GM23338 (cell line): ENCODE data around the gene RNF128. TPM values are rescaled to one million over a fixed set of nuclear protein-coding genes. Genes with fewer than 3 reads are reported as not detected.

ENCODE experiments used
- ATAC-seq: fragments of 200-7000 bp; cut with Tn5 transposase; 3 replicates; pipeline ENCODE4 v1.9.1; 2020
- DNase-seq: peaks from one replicate; pipeline ENCODE4 v3.0.0-alpha.2; 2015; ENCODE audit warnings: low spot score
- H2AFZ ChIP-seq: fragments of 200-600 bp; sonication (generic); 2 replicates; pipeline ENCODE4 v1.8.0; 2016; ENCODE audit warnings: antibody characterized with exemption, mild to moderate bottlenecking, moderate library complexity
- H3F3A ChIP-seq: fragments of 200-600 bp; sonication (generic); replicated peaks from 2 replicates; pipeline ENCODE4 v1.8.0; 2017; ENCODE audit warnings: antibody characterized with exemption, mixed run types, low read depth
- H3K27ac ChIP-seq: fragments of 200-600 bp; sonication (generic); 2 replicates; pipeline ENCODE4 v1.6.1; 2016; ENCODE audit warnings: low read depth
- H3K27me3 ChIP-seq: fragments of 200-600 bp; sonication (generic); 2 replicates; pipeline ENCODE4 v1.8.0; 2016; ENCODE audit warnings: mild to moderate bottlenecking, mixed run types, moderate library complexity; ENCODE audit not compliant: insufficient read depth
- H3K36me3 ChIP-seq: fragments of 200-600 bp; sonication (generic); 2 replicates; pipeline ENCODE4 v1.8.0; 2016; ENCODE audit warnings: mild to moderate bottlenecking; ENCODE audit not compliant: insufficient read depth
- H3K4me1 ChIP-seq: fragments of 200-600 bp; sonication (generic); 2 replicates; pipeline ENCODE4 v1.8.0; 2016; ENCODE audit warnings: mild to moderate bottlenecking, moderate library complexity; ENCODE audit not compliant: insufficient read depth
- H3K4me2 ChIP-seq: fragments of 200-600 bp; sonication (generic); 2 replicates; pipeline ENCODE4 v1.7.1; 2017; ENCODE audit warnings: mixed run types
- H3K4me3 ChIP-seq: fragments of 200-600 bp; sonication (generic); 2 replicates; pipeline ENCODE4 v1.6.1; 2016; ENCODE audit warnings: mixed run types
- H3K79me2 ChIP-seq: fragments of 200-600 bp; sonication (generic); replicated peaks from 2 replicates; pipeline ENCODE4 v1.8.0; 2017; ENCODE audit warnings: mild to moderate bottlenecking; ENCODE audit not compliant: insufficient read depth
- H3K9me2 ChIP-seq: fragments of 200-600 bp; sonication (generic); 2 replicates; pipeline ENCODE4 v1.8.0; 2017; ENCODE audit not compliant: insufficient read depth
- H4K20me1 ChIP-seq: fragments of 200-600 bp; sonication (generic); replicated peaks from 2 replicates; pipeline ENCODE4 v1.8.0; 2017; ENCODE audit warnings: mild to moderate bottlenecking; ENCODE audit not compliant: insufficient read depth
- H3K27ac Mint-ChIP-seq: 2 replicates; pipeline ENCODE4 v1.8.0; 2020; ENCODE audit warnings: inconsistent platforms, mild to moderate bottlenecking, moderate library complexity, mixed read lengths
- H3K27me3 Mint-ChIP-seq: 3 replicates; pipeline ENCODE4 v1.8.0; 2022; ENCODE audit warnings: low read depth, mild to moderate bottlenecking, moderate library complexity, mixed read lengths, inconsistent platforms; ENCODE audit not compliant: insufficient read depth, poor library complexity
- H3K36me3 Mint-ChIP-seq: 3 replicates; pipeline ENCODE4 v1.8.0; 2021; ENCODE audit warnings: low read depth, mild to moderate bottlenecking, inconsistent platforms, moderate library complexity, mixed read lengths
- H3K4me1 Mint-ChIP-seq: 3 replicates; pipeline ENCODE4 v1.8.0; 2020; ENCODE audit warnings: mild to moderate bottlenecking, inconsistent platforms, mixed read lengths
- H3K4me3 Mint-ChIP-seq: 3 replicates; pipeline ENCODE4 v1.8.0; 2021; ENCODE audit warnings: moderate library complexity, mild to moderate bottlenecking, inconsistent platforms, mixed read lengths
- H3K9me3 Mint-ChIP-seq: 3 replicates; pipeline ENCODE4 v1.8.0; 2020; ENCODE audit warnings: moderate library complexity, mild to moderate bottlenecking, inconsistent platforms, mixed read lengths
- CTCF ChIP-seq, 2 experiments: fragments of 200-600 bp in 1 of 2; sonication (generic) in 1 of 2; conservative IDR thresholded peaks; 2 replicates each; pipeline versions ENCODE4 v1.5.1 to v1.6.1; 2016 to 2017; ENCODE audit warnings: antibody characterized with exemption in 2 of 2, low read depth in 2 of 2, mild to moderate bottlenecking in 2 of 2, moderate library complexity in 1 of 2
- ETS1 ChIP-seq: IDR thresholded peaks from 2 replicates; pipeline ENCODE4 v1.6.1; 2016; ENCODE audit warnings: antibody characterized with exemption
- EZH2phosphoT487 ChIP-seq: fragments of 200-600 bp; sonication (generic); IDR thresholded peaks from one replicate; pipeline ENCODE4 v1.8.1; 2018; ENCODE audit warnings: antibody characterized with exemption; ENCODE audit not compliant: unreplicated experiment
- NANOG ChIP-seq: IDR thresholded peaks from 2 replicates; pipeline ENCODE4 v1.6.1; 2016; ENCODE audit warnings: antibody characterized with exemption, borderline replicate concordance
- POLR2AphosphoS5 ChIP-seq: IDR thresholded peaks from 2 replicates; pipeline ENCODE4 v1.6.1; 2016; ENCODE audit warnings: antibody characterized with exemption, low read depth
- STAT1 ChIP-seq: IDR thresholded peaks from one replicate; pipeline ENCODE4 v1.6.1; 2016; ENCODE audit warnings: antibody characterized with exemption; ENCODE audit not compliant: unreplicated experiment
- ZNF331 ChIP-seq: fragments of 250-450 bp; sonication (Bioruptor Pico); IDR thresholded peaks from 2 replicates; pipeline ENCODE4 v1.5.0; 2020; ENCODE audit warnings: low read depth, mild to moderate bottlenecking, moderate library complexity
- ZNF462 ChIP-seq: fragments of 250-450 bp; sonication (Bioruptor Pico); IDR thresholded peaks from 2 replicates; pipeline ENCODE4 v1.5.0; 2020; ENCODE audit warnings: mild to moderate bottlenecking, moderate library complexity
- polyA plus RNA-seq: library from polyadenylated mRNA; unstranded; fragments of >200 nt; fragmentation: Nextera tagmentation; extraction: Ambion mirVana; gene quantifications from 2 replicates; pipeline ENCODE4 v1.2.1, GENCODE V29; 2016
- total RNA-seq: library from RNA; depleted of rRNA; stranded (reverse); fragments of >200 nt; shearing (Covaris generic); gene quantifications from 2 replicates; pipeline ENCODE4 v1.2.3, GENCODE V29; 2014

Gene RNF128
- total and polyA plus RNA-seq, 2 experiments from 2014 or later: 1.2 to 3.2 TPM

GRCh38 chrX:106783716-106784115 lies 57.2 kb downstream of the RNF128 start:
- Histone ChIP-seq H2AFZ (no peak overlapping the region), H3K27ac (peak overlapping the region; percentile 83), H3K4me3 (peak overlapping the region; percentile 40; the same call in 1 of the 2 replicates), H4K20me1 (no peaks in the 10 kb centered on the region), H3K4me2 (peak overlapping the region; percentile 73), H3K79me2 (no peaks in the 10 kb centered on the region), H3K27me3 (no peaks in the 10 kb centered on the region), H3F3A (no peaks in the 10 kb centered on the region), H3K36me3 (no peaks in the 10 kb centered on the region), H3K9me2 (no peaks in the 10 kb centered on the region), H3K4me1 (peaks cover 32% of the 10 kb centered on the region)
- H3K9me3 Mint-ChIP-seq: no peaks in the 10 kb centered on the region
- peak; percentile 96 for ATAC-seq
- H3K4me1 Mint-ChIP-seq: peaks cover 29% of the 10 kb centered on the region
- H3K4me3 Mint-ChIP-seq: peak overlapping the region; percentile 63
- no peaks in the 10 kb centered on the region for H3K36me3 Mint-ChIP-seq
- peak overlapping the region; percentile 94 for H3K27ac Mint-ChIP-seq
- H3K27me3 Mint-ChIP-seq: peaks cover 2% of the 10 kb centered on the region
- no peak for TF ChIP-seq POLR2AphosphoS5
- peak; percentile 70 for DNase-seq

- no peaks in the 10 kb centered on the region for H3K27me3 Mint-ChIP-seq
- H4K20me1 ChIP-seq: no peaks in the 10 kb centered on the region
- H3K36me3 ChIP-seq: no peaks in the 10 kb centered on the region
- no peaks in the 10 kb centered on the region for H3K36me3 Mint-ChIP-seq
- TF ChIP-seq CTCF (conservative IDR thresholded peaks at IDR 0.05; ENCODE audit: low read depth in 2 of 2): peak; percentile 35 to 47
- no peak for TF ChIP-seq POLR2AphosphoS5
- no peak overlapping the region for H3K27ac Mint-ChIP-seq
- no peak for DNase-seq
- no peaks in the 10 kb centered on the region for H3K4me1 Mint-ChIP-seq
- H3K4me3 Mint-ChIP-seq: no peak overlapping the region
- H2AFZ ChIP-seq: no peak overlapping the region
- H3K4me3 ChIP-seq: no peak overlapping the region
- H3K9me2 ChIP-seq: no peaks in the 10 kb centered on the region
- no peaks in the 10 kb centered on the region for H3K27me3 ChIP-seq
- H3K4me1 ChIP-seq: no peaks in the 10 kb centered on the region
- H3F3A ChIP-seq: no peaks in the 10 kb centered on the region
- ATAC-seq: no peak
- no peak overlapping the region for H3K4me2 ChIP-seq
- no peak overlapping the region for H3K27ac ChIP-seq
- H3K79me2 ChIP-seq: no peaks in the 10 kb centered on the region
- H3K9me3 Mint-ChIP-seq: no peaks in the 10 kb centered on the region
Observed at GRCh38 chrX:106791495-106791894, 65.0 kb downstream of the RNF128 start.

- TF ChIP-seq NANOG (no peak), ZNF462 (CRISPR knock-in tag) (no peak), ZNF331 (CRISPR knock-in tag) (no peak), STAT1 (no peak), EZH2phosphoT487 (no peak), ETS1 (no peak)
- Histone ChIP-seq H3F3A (no peaks in the 10 kb centered on the region), H2AFZ (0 out of 2 replicates have a peak overlapping the region, but pooled peaks have one; percentile 49), H3K27ac (no peak overlapping the region), H3K9me2 (no peaks in the 10 kb centered on the region), H3K79me2 (peaks cover 4% of the 10 kb centered on the region; the same call in 1 of the 2 replicates), H3K4me1 (peaks cover under 1% of the 10 kb centered on the region; the same call in 1 of the 2 replicates), H3K4me2 (peak overlapping the region; percentile 71), H3K4me3 (peak overlapping the region; percentile 50), H3K36me3 (no peaks in the 10 kb centered on the region), H3K27me3 (peaks cover 5% of the 10 kb centered on the region; the same call in 1 of the 2 replicates), H4K20me1 (no peaks in the 10 kb centered on the region)
- no peak overlapping the region; the same call in 1 of the 2 replicates for H3K27ac Mint-ChIP-seq
- ATAC-seq: peak; percentile 27
- H3K27me3 Mint-ChIP-seq: peaks cover 4% of the 10 kb centered on the region
- no peaks in the 10 kb centered on the region; the same call in 2 of the 3 replicates for H3K9me3 Mint-ChIP-seq
- peak; percentile 8 for DNase-seq
- no peaks in the 10 kb centered on the region for H3K36me3 Mint-ChIP-seq
- H3K4me3 Mint-ChIP-seq: peak overlapping the region; percentile 96
- peaks cover 8% of the 10 kb centered on the region for H3K4me1 Mint-ChIP-seq
Observed at GRCh38 chrX:106802063-106802387, 75.5 kb downstream of the RNF128 start.
